MCF 10A (cell line): ENCODE results near the gene CCDC9. TPM values are rescaled to one million over a fixed set of nuclear protein-coding genes. Genes with fewer than 3 reads are reported as not detected.

ENCODE experiments used
- BruUV-seq: library from RNA; stranded (reverse); fragments of 400-500 nt; replicated peaks from 2 replicates; lab custom pipeline; 2021; lab: Mats Ljungman, UMichigan
- CTCF ChIA-PET: fragments of 300-600 bp; sonication (Branson Sonifier 250); formaldehyde crosslinking; extraction: SDS; loops from one replicate; lab custom pipeline; 2021; ENCODE audit warnings: antibody characterized with exemption, inconsistent platforms; lab: Yijun Ruan, JAX
- POLR2A ChIA-PET: fragments of 300-600, 350-650 bp; sonication (Branson Sonifier 250); formaldehyde crosslinking; extraction: SDS; loops from one replicate; lab custom pipeline; 2020; ENCODE audit warnings: antibody characterized with exemption, inconsistent platforms; lab: Yijun Ruan, JAX
- DNase-seq: peaks from one replicate; pipeline ENCODE4 v3.0.0-alpha.2; 2018; ENCODE audit not compliant: unreplicated experiment
- H3K27ac Mint-ChIP-seq: one replicate; pipeline ENCODE4 v1.8.0; 2022; ENCODE audit warnings: mild to moderate bottlenecking, low read depth, mixed read lengths; ENCODE audit not compliant: unreplicated experiment
- H3K27me3 Mint-ChIP-seq: one replicate; pipeline ENCODE4 v1.8.0; 2022; ENCODE audit warnings: mixed read lengths; ENCODE audit not compliant: insufficient read depth, unreplicated experiment
- H3K36me3 Mint-ChIP-seq: one replicate; pipeline ENCODE4 v1.8.0; 2022; ENCODE audit warnings: mild to moderate bottlenecking, moderate library complexity, mixed read lengths; ENCODE audit not compliant: insufficient read depth, unreplicated experiment
- H3K4me1 Mint-ChIP-seq: one replicate; pipeline ENCODE4 v1.8.0; 2022; ENCODE audit warnings: mixed read lengths; ENCODE audit not compliant: insufficient read depth, unreplicated experiment
- H3K4me3 Mint-ChIP-seq: one replicate; pipeline ENCODE4 v1.8.0; 2022; ENCODE audit warnings: mild to moderate bottlenecking, moderate library complexity, mixed read lengths; ENCODE audit not compliant: unreplicated experiment
- H3K9me3 Mint-ChIP-seq: one replicate; pipeline ENCODE4 v1.8.0; 2022; ENCODE audit warnings: mixed read lengths; ENCODE audit not compliant: unreplicated experiment
- intact Hi-C: fragments of 100-400 bp; cut with micrococcal nuclease; formaldehyde crosslinking; loops from 2 replicates; pipeline ENCODE4 v1.14.1; 2022
- microRNA-seq: library from miRNA; unstranded; fragments of <30 nt; microRNA quantifications from one replicate; pipeline ENCODE4 v1.2.0, GENCODE V29; 2022
- total RNA-seq: library from RNA; stranded (reverse); gene quantifications from 2 replicates; pipeline ENCODE4 v1.2.3, GENCODE V29; 2022
- TF ChIP-seq, protein P1 (sequence below): fragments of 200-600 bp; IDR thresholded peaks from one replicate; pipeline ENCODE4 v1.8.0; 2022; ENCODE audit warnings: antibody characterized with exemption, mild to moderate bottlenecking; ENCODE audit not compliant: unreplicated experiment

The CCDC9 gene
- total RNA-seq, 1 experiment from 2014 or later: 39.0 TPM

DNA sequence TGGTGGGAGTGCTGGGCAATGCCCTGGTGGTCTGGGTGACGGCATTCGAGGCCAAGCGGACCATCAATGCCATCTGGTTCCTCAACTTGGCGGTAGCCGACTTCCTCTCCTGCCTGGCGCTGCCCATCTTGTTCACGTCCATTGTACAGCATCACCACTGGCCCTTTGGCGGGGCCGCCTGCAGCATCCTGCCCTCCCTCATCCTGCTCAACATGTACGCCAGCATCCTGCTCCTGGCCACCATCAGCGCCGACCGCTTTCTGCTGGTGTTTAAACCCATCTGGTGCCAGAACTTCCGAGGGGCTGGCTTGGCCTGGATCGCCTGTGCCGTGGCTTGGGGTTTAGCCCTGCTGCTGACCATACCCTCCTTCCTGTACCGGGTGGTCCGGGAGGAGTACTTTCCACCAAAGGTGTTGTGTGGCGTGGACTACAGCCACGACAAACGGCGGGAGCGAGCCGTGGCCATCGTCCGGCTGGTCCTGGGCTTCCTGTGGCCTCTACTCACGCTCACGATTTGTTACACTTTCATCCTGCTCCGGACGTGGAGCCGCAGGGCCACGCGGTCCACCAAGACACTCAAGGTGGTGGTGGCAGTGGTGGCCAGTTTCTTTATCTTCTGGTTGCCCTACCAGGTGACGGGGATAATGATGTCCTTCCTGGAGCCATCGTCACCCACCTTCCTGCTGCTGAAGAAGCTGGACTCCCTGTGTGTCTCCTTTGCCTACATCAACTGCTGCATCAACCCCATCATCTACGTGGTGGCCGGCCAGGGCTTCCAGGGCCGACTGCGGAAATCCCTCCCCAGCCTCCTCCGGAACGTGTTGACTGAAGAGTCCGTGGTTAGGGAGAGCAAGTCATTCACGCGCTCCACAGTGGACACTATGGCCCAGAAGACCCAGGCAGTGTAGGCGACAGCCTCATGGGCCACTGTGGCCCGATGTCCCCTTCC lies 63.9 kb downstream of the CCDC9 start:
- H3K4me3 Mint-ChIP-seq: no peak overlapping the region
- TF ChIP-seq, protein P1, sequence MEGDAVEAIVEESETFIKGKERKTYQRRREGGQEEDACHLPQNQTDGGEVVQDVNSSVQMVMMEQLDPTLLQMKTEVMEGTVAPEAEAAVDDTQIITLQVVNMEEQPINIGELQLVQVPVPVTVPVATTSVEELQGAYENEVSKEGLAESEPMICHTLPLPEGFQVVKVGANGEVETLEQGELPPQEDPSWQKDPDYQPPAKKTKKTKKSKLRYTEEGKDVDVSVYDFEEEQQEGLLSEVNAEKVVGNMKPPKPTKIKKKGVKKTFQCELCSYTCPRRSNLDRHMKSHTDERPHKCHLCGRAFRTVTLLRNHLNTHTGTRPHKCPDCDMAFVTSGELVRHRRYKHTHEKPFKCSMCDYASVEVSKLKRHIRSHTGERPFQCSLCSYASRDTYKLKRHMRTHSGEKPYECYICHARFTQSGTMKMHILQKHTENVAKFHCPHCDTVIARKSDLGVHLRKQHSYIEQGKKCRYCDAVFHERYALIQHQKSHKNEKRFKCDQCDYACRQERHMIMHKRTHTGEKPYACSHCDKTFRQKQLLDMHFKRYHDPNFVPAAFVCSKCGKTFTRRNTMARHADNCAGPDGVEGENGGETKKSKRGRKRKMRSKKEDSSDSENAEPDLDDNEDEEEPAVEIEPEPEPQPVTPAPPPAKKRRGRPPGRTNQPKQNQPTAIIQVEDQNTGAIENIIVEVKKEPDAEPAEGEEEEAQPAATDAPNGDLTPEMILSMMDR: no peak
- ChIA-PET CTCF (no interaction called here), POLR2A (interaction anchor here (0.9 kb wide), 1 partner anchor 25 kb away, joined by 3 read pairs; no protein-coding TSS in a partner anchor)
- H3K4me1 Mint-ChIP-seq: peaks cover 15% of the 10 kb centered on the region
- no TSS peak for BruUV-seq
- DNase-seq: no peak
- intact Hi-C loops: no loop called here
- no peaks in the 10 kb centered on the region for H3K36me3 Mint-ChIP-seq
- no peaks in the 10 kb centered on the region for H3K27me3 Mint-ChIP-seq
- H3K9me3 Mint-ChIP-seq: no peaks in the 10 kb centered on the region
- no peak overlapping the region for H3K27ac Mint-ChIP-seq

Small RNA genes within 50 kb of the gene (microRNA-seq; reads per million reads assigned to microRNA genes)
- gene MIR3190: not detected
- gene MIR3191: not detected

Other genes with a start within 250 kb of the CCDC9 start
- 0.44 and 0.68 TPM in 2 replicates for gene NPAS1, start 236.7 kb upstream of the CCDC9 start, total RNA-seq
- 15.3 and 22.0 TPM in 2 replicates for gene TMEM160, start 207.9 kb upstream of the CCDC9 start, total RNA-seq
- 41.4 and 41.8 TPM in 2 replicates for gene ZC3H4, start 142.7 kb upstream of the CCDC9 start, total RNA-seq
- 76.1 and 81.7 TPM in 2 replicates for gene SAE1, start 125.7 kb upstream of the CCDC9 start, total RNA-seq
- gene BBC3, start 25.3 kb upstream of the CCDC9 start, total RNA-seq: 16.2 and 19.6 TPM in 2 replicates
- gene INAFM1, start 18.4 kb downstream of the CCDC9 start, total RNA-seq: 15.0 and 16.8 TPM in 2 replicates
- gene C5AR1, start 53.3 kb downstream of the CCDC9 start, total RNA-seq: 1.9 and 4.7 TPM in 2 replicates
- 2.4 and 2.8 TPM in 2 replicates for gene C5AR2, start 75.7 kb downstream of the CCDC9 start, total RNA-seq
- gene DHX34, start 92.8 kb downstream of the CCDC9 start, total RNA-seq: 27.6 and 34.7 TPM in 2 replicates
- gene MEIS3, start 163.0 kb downstream of the CCDC9 start, total RNA-seq: 6.6 and 11.2 TPM in 2 replicates
- gene SLC8A2, start 215.4 kb downstream of the CCDC9 start, total RNA-seq: 0.54 TPM in 1 of 2 replicates, not detected in the other
- 9.7 and 17.6 TPM in 2 replicates for gene KPTN, start 227.7 kb downstream of the CCDC9 start, total RNA-seq